Suprapubic skin (tissue), 4 donors: ENCODE results near the gene CTNNA3.

Experiments used
- POLR2A ChIP-seq, 2 donors: fragments of 450-650 bp; IDR thresholded peaks; one replicate each; pipeline ENCODE4 v1.6.1; 2017; ENCODE audit warnings: antibody characterized with exemption in 2 of 2, mild to moderate bottlenecking in 2 of 2, moderate library complexity in 2 of 2
- POLR2AphosphoS5 ChIP-seq, 3 donors: sonication (generic); formaldehyde crosslinking; IDR thresholded peaks; one replicate each; pipeline ENCODE4 v1.6.1; 2017; ENCODE audit warnings: antibody characterized with exemption in 3 of 3

DNA sequence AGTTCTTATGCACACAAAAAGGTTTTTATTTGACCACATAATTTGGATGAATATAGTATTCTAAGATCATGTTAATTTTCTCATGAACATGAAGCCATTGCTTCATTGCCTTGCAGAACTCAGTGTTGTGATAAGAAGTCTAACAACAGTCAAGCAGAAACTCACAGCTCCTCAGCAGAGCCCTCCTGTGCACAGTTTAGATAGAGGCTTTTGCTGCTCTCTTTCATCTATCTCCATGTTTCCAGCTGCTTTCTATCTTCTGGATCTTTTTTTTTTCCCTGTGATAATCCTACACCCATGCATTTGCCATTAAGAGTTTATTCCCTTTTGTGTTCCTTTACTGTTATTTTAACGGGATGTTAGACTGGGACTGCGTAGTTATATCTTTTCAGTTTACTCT, 1327.8 kb downstream of the CTNNA3 start:
- TF ChIP-seq POLR2A (IDR thresholded peaks at IDR 0.05) (no peak), POLR2AphosphoS5 (IDR thresholded peaks at IDR 0.05) (no peak)
